A549 (cell line): Measurements from ENCODE around the gene THEMIS. TPM values are rescaled to one million over a fixed set of nuclear protein-coding genes. Genes with fewer than 3 reads are reported as not detected.
A peak's percentile ranks its signal among the peaks of the same experiment; 100 is the strongest.

Experiments used
- ATAC-seq, 2 experiments: fragments of 200-7000 bp in 1 of 2; fragments of >200 bp in 1 of 2; cut with Nextera tagmentation in 1 of 2; cut with Tn5 transposase in 1 of 2; 3 replicates each; pipeline versions ENCODE4 v1.8.0 to v1.9.1; 2018 to 2020; ENCODE audit warnings: mild to moderate bottlenecking in 1 of 2, moderate library complexity in 1 of 2
- CTCF ChIA-PET: fragments of 300-600 bp; sonication (Branson Sonifier 250); formaldehyde crosslinking; extraction: SDS; loops from one replicate; lab custom pipeline; 2021; ENCODE audit warnings: antibody characterized with exemption, inconsistent platforms; lab: Yijun Ruan, JAX
- POLR2A ChIA-PET: fragments of 350-600 bp; formaldehyde crosslinking; extraction: SDS; loops from one replicate; lab custom pipeline; 2021; ENCODE audit warnings: antibody characterized with exemption, inconsistent platforms; lab: Yijun Ruan, JAX
- DNase-seq, 2 experiments: peaks; one replicate each; pipeline versions ENCODE4 v3.0.0 to v3.0.0-alpha.2; 2011 to 2016; ENCODE audit warnings: low read depth in 1 of 2, low spot score in 1 of 2
- FAIRE-seq: peaks from 2 replicates; lab custom pipeline; 2011; peaks lifted over from hg19 to GRCh38; lab: Jason Lieb, UNC
- H3K27ac ChIP-seq, 2 experiments: fragments of >200 bp; sonication (Bioruptor Twin); formaldehyde crosslinking; 3 replicates each; pipeline ENCODE4 v1.5.1; 2016 to 2017
- H3K4me1 ChIP-seq: fragments of >200 bp; sonication (Bioruptor Twin); formaldehyde crosslinking; 3 replicates; pipeline ENCODE4 v1.6.1; 2016
- H3K4me2 ChIP-seq: fragments of >200 bp; sonication (Bioruptor Twin); formaldehyde crosslinking; 3 replicates; pipeline ENCODE4 v1.6.1; 2016
- H3K4me3 ChIP-seq: fragments of >200 bp; sonication (Bioruptor Twin); formaldehyde crosslinking; 3 replicates; pipeline ENCODE4 v1.5.1; 2016
- H3K9me3 ChIP-seq: fragments of >200 bp; sonication (Bioruptor Twin); formaldehyde crosslinking; 3 replicates; pipeline ENCODE4 v1.6.1; 2016
- BCL3 ChIP-seq: fragments of >200 bp; sonication (Bioruptor Twin); formaldehyde crosslinking; IDR thresholded peaks from 3 replicates; pipeline ENCODE4 v1.6.1; 2016
- CBX8 ChIP-seq: fragments of 200-600 bp; sonication (generic); IDR thresholded peaks from 2 replicates; pipeline ENCODE4 v1.6.1; 2016
- CEBPB ChIP-seq, 2 experiments: fragments of >200 bp in 1 of 2; sonication (Bioruptor Twin) in 1 of 2; formaldehyde crosslinking in 1 of 2; IDR thresholded peaks; 2 replicates each; pipeline ENCODE4 v1.6.1; 2012 to 2016
- CHD2 ChIP-seq: fragments of 150-350 bp; IDR thresholded peaks from 2 replicates; pipeline ENCODE4 v1.6.1; 2014; ENCODE audit warnings: low read length; ENCODE audit not compliant: partially characterized antibody
- CHD4 ChIP-seq: fragments of 200-600 bp; sonication (generic); IDR thresholded peaks from 2 replicates; pipeline ENCODE4 v1.6.1; 2016; ENCODE audit warnings: antibody characterized with exemption, mild to moderate bottlenecking, borderline replicate concordance
- EHMT2 ChIP-seq: fragments of 200-600 bp; sonication (generic); IDR thresholded peaks from 2 replicates; pipeline ENCODE4 v1.6.1; 2016; ENCODE audit warnings: antibody characterized with exemption, low read depth, mild to moderate bottlenecking, moderate library complexity
- EP300 ChIP-seq, 2 experiments: fragments of >200 bp; sonication (Bioruptor Twin); formaldehyde crosslinking; IDR thresholded peaks; 2 replicates in 1 of 2; 3 replicates in 1 of 2; pipeline ENCODE4 v1.6.1; 2016 to 2017
- ESRRA ChIP-seq: fragments of 150-350 bp; IDR thresholded peaks from 2 replicates; pipeline ENCODE4 v1.6.1; 2014; ENCODE audit warnings: mild to moderate bottlenecking, low read length, borderline replicate concordance
- HEYL ChIP-seq: fragments of 250-450 bp; sonication (Bioruptor Pico); IDR thresholded peaks from 2 replicates; pipeline ENCODE4 v1.8.0; 2021; ENCODE audit warnings: mild to moderate bottlenecking, moderate library complexity
- HMGXB4 ChIP-seq: fragments of 250-450 bp; sonication (Bioruptor Pico); IDR thresholded peaks from 2 replicates; pipeline ENCODE4 v1.5.0; 2021; ENCODE audit warnings: mild to moderate bottlenecking, moderate library complexity, borderline replicate concordance
- HOXA7 ChIP-seq: fragments of 250-450 bp; sonication (Bioruptor Pico); IDR thresholded peaks from 2 replicates; pipeline ENCODE4 v1.5.0; 2020; ENCODE audit warnings: mild to moderate bottlenecking, moderate library complexity
- HOXB13 ChIP-seq: fragments of 250-450 bp; sonication (Bioruptor Pico); IDR thresholded peaks from 2 replicates; pipeline ENCODE4 v1.5.0; 2020; ENCODE audit warnings: low read depth, mild to moderate bottlenecking, moderate library complexity
- HOXB5 ChIP-seq: fragments of 250-450 bp; sonication (Bioruptor Pico); IDR thresholded peaks from 2 replicates; pipeline ENCODE4 v1.5.0; 2020; ENCODE audit warnings: mild to moderate bottlenecking, moderate library complexity
- JUNB ChIP-seq: fragments of >200 bp; sonication (Bioruptor Twin); formaldehyde crosslinking; IDR thresholded peaks from 2 replicates; pipeline ENCODE4 v1.6.1; 2016
- MAX ChIP-seq: IDR thresholded peaks from 2 replicates; pipeline ENCODE4 v1.6.1; 2012
- NPAS2 ChIP-seq: fragments of 250-450 bp; sonication (Bioruptor Pico); IDR thresholded peaks from 2 replicates; pipeline ENCODE4 v1.8.0; 2022; ENCODE audit warnings: mild to moderate bottlenecking, moderate library complexity, borderline replicate concordance
- NR3C1 ChIP-seq: fragments of >200 bp; sonication (Bioruptor Twin); formaldehyde crosslinking; IDR thresholded peaks from 3 replicates; pipeline ENCODE4 v1.6.1; 2017
- POLR2A ChIP-seq: IDR thresholded peaks from 2 replicates; pipeline ENCODE4 v1.6.1; 2012; ENCODE audit warnings: mild to moderate bottlenecking, low read length
- POLR2AphosphoS2 ChIP-seq: conservative IDR thresholded peaks from 2 replicates; pipeline ENCODE4 v1.6.1; 2012; ENCODE audit warnings: low read length, improper control_type of control experiment, inconsistent platforms
- RARB ChIP-seq: fragments of 250-450 bp; sonication (Bioruptor Pico); IDR thresholded peaks from 2 replicates; pipeline ENCODE4 v1.8.0; 2021; ENCODE audit warnings: mild to moderate bottlenecking, moderate library complexity
- RFX5 ChIP-seq: fragments of 450-650 bp; IDR thresholded peaks from 2 replicates; pipeline ENCODE4 v1.7.1; 2014; ENCODE audit warnings: antibody characterized with exemption, mild to moderate bottlenecking, moderate library complexity
- SMC3 ChIP-seq: fragments of >200 bp; sonication (Bioruptor Twin); formaldehyde crosslinking; IDR thresholded peaks from 3 replicates; pipeline ENCODE4 v1.6.1; 2018; ENCODE audit warnings: inconsistent platforms
- SREBF2 ChIP-seq: fragments of 450-650 bp; IDR thresholded peaks from 2 replicates; pipeline ENCODE4 v1.6.1; 2014; ENCODE audit warnings: mild to moderate bottlenecking, moderate library complexity
- USF2 ChIP-seq: fragments of 450-650 bp; IDR thresholded peaks from 2 replicates; pipeline ENCODE4 v1.6.1; 2014; ENCODE audit warnings: antibody characterized with exemption
- ZC3H11A ChIP-seq: fragments of 450-650 bp; IDR thresholded peaks from 2 replicates; pipeline ENCODE4 v1.6.1; 2014; ENCODE audit warnings: antibody characterized with exemption, mild to moderate bottlenecking
- ZNF302 ChIP-seq: fragments of 250-450 bp; sonication (Bioruptor Pico); IDR thresholded peaks from 2 replicates; pipeline ENCODE4 v1.9.0; 2021; ENCODE audit warnings: inconsistent platforms, mild to moderate bottlenecking, moderate library complexity
- ZSCAN20 ChIP-seq: fragments of 250-450 bp; sonication (Bioruptor Pico); IDR thresholded peaks from 2 replicates; pipeline ENCODE4 v1.8.0; 2022; ENCODE audit warnings: mild to moderate bottlenecking, moderate library complexity
- WGBS: methylation state at CpG from one replicate; pipeline ENCODE4 v1.1.6; 2017; ENCODE audit errors: missing lambda C conversion rate; 5-methylcytosine and 5-hydroxymethylcytosine counted together
- polyA plus RNA-seq, 4 experiments: library from polyadenylated mRNA; depleted of rRNA in 3 of 4; stranded (reverse); fragments of >200 nt; fragmentation: RNase III in 1 of 4; extraction: RNeasy Plus Mini Kit Qiagen cat#74134 plus additional on column Dnase treatment in 1 of 4; gene quantifications; 2 replicates in 3 of 4; 3 replicates in 1 of 4; pipeline ENCODE4 v1.2.3, GENCODE V29; 2011 to 2017
- TF ChIP-seq, protein P1 (sequence below): IDR thresholded peaks from 2 replicates; pipeline ENCODE4 v1.6.1; 2012; ENCODE audit warnings: low read depth, borderline replicate concordance
- TF ChIP-seq, protein P2 (sequence below): fragments of 150-350 bp; IDR thresholded peaks from 2 replicates; pipeline ENCODE4 v1.6.1; 2014; ENCODE audit warnings: low read depth, mild to moderate bottlenecking, low read length

THEMIS gene
- polyA plus RNA-seq, 2 of the 4 experiments (the other 2 are of a cell fraction), result not detected

DNA sequence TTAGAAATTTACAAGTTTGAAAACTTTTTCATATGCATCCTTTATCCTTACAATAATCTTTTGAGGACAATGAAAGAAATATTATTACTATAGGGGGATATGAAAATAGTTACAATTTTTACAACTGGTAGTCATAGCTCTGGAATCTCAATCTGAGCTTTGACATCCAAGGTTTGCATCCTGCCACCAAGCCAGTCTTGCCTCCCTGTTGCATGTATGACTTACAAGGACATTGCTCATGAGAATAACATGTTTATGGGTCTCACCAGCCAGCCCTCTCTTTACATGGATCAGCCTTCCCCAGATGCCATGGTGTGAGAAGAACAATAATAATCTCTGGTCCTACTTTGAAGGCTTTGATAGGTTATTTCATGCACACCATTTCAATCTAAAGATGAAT, 67.5 kb downstream of the THEMIS start:
- H3K4me2 ChIP-seq, result no peak overlapping the region
- ATAC-seq, result no peak
- no peaks in the 10 kb centered on the region for H3K9me3 ChIP-seq
- ChIA-PET CTCF (no interaction called here), POLR2A (no interaction called here)
- no peak for FAIRE-seq
- H3K4me3 ChIP-seq, result no peak overlapping the region
- TF ChIP-seq EHMT2 (no peak), CHD2 (no peak), CHD4 (no peak), NPAS2 (CRISPR knock-in tag) (no peak), POLR2AphosphoS2 (no peak), BCL3 (no peak), HEYL (no peak), ESRRA (no peak), EP300 (IDR thresholded peaks at IDR 0.05) (no peak)
- TF ChIP-seq, protein P1, sequence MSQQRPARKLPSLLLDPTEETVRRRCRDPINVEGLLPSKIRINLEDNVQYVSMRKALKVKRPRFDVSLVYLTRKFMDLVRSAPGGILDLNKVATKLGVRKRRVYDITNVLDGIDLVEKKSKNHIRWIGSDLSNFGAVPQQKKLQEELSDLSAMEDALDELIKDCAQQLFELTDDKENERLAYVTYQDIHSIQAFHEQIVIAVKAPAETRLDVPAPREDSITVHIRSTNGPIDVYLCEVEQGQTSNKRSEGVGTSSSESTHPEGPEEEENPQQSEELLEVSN, result no peak
- DNase-seq, result no peak
- H3K4me1 ChIP-seq, result no peaks in the 10 kb centered on the region
- no peak overlapping the region for H3K27ac ChIP-seq

- Histone ChIP-seq H3K4me3 (no peak overlapping the region), H3K9me3 (no peaks in the 10 kb centered on the region), H3K4me2 (no peak overlapping the region), H3K4me1 (no peaks in the 10 kb centered on the region), H3K27ac (no peak overlapping the region)
- FAIRE-seq (no peak), DNase-seq (no peak), ATAC-seq (no peak)
- TF ChIP-seq HOXB5 (CRISPR knock-in tag), result no peak
- no peak for TF ChIP-seq JUNB
- TF ChIP-seq POLR2A, result no peak
- TF ChIP-seq CBX8, result no peak
- TF ChIP-seq RARB (CRISPR knock-in tag), result no peak
- no peak for TF ChIP-seq CHD2
- TF ChIP-seq SREBF2, result no peak
- TF ChIP-seq MAX, result no peak
- TF ChIP-seq USF2, result no peak
- TF ChIP-seq HOXB13, result no peak
- ChIA-PET CTCF (no interaction called here), POLR2A (no interaction called here)
- 2% methylated on average over 1 of the region's 1 CpG for WGBS
Observed at GRCh38 chr6:127832381-127832780, 68.5 kb downstream of the THEMIS start.

DNA sequence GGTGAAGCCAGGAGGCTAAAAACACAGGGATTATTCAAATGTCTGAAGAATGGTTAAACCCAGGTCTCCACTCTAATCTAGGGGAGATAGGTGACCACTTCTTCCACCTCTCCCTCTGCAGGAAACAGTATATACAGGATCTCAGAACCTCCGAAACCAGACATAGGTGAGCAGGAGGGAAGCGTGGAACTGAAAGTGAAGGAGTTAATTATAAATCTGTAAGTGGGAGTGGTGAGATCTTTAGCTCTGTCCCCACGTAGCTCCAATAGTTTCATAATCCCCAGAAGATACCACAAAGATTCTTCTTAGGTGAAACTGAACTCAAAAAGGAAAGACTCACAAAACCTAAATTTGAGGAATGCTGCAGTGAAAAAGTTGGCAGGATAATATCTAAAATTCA, 76.8 kb downstream of the THEMIS start:
- ATAC-seq, result no peak
- WGBS, result 25% methylated on average over 3 of the region's 3 CpGs
- ChIA-PET POLR2A (no interaction called here), CTCF (no interaction called here)
- H3K4me3 ChIP-seq, result 0 out of 3 replicates have a peak overlapping the region, but pooled peaks have one; percentile 18
- H3K27ac ChIP-seq, result no peak overlapping the region
- H3K4me2 ChIP-seq, result peak overlapping the region; percentile 28
- no peak for DNase-seq
- no peaks in the 10 kb centered on the region for H3K9me3 ChIP-seq
- no peak for FAIRE-seq
- H3K4me1 ChIP-seq, result no peaks in the 10 kb centered on the region
- TF ChIP-seq HOXA7 (CRISPR knock-in tag) (no peak), NR3C1 (no peak), HMGXB4 (CRISPR knock-in tag) (no peak), ZNF302 (CRISPR knock-in tag) (no peak), NPAS2 (CRISPR knock-in tag) (no peak), BCL3 (no peak), ESRRA (no peak), SMC3 (no peak), EHMT2 (no peak), CEBPB (IDR thresholded peaks at IDR 0.05) (no peak), RFX5 (no peak), ZSCAN20 (CRISPR knock-in tag) (no peak), HOXB5 (CRISPR knock-in tag) (no peak), ZC3H11A (no peak)
- TF ChIP-seq, protein P2, sequence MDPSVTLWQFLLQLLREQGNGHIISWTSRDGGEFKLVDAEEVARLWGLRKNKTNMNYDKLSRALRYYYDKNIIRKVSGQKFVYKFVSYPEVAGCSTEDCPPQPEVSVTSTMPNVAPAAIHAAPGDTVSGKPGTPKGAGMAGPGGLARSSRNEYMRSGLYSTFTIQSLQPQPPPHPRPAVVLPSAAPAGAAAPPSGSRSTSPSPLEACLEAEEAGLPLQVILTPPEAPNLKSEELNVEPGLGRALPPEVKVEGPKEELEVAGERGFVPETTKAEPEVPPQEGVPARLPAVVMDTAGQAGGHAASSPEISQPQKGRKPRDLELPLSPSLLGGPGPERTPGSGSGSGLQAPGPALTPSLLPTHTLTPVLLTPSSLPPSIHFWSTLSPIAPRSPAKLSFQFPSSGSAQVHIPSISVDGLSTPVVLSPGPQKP, result no peak
